EH (cell line): Measurements from ENCODE around the gene MRPS33.
"Not testable (repeated sequence)": the region's sequence is repeated elsewhere in the genome, so short reads cannot be mapped to it uniquely, and the experiment has no call there.

Experiments used
- DNase-seq: peaks from one replicate; pipeline ENCODE4 v3.0.0-alpha.2; 2015; ENCODE audit warnings: low read depth

MRPS33 gene

DNA sequence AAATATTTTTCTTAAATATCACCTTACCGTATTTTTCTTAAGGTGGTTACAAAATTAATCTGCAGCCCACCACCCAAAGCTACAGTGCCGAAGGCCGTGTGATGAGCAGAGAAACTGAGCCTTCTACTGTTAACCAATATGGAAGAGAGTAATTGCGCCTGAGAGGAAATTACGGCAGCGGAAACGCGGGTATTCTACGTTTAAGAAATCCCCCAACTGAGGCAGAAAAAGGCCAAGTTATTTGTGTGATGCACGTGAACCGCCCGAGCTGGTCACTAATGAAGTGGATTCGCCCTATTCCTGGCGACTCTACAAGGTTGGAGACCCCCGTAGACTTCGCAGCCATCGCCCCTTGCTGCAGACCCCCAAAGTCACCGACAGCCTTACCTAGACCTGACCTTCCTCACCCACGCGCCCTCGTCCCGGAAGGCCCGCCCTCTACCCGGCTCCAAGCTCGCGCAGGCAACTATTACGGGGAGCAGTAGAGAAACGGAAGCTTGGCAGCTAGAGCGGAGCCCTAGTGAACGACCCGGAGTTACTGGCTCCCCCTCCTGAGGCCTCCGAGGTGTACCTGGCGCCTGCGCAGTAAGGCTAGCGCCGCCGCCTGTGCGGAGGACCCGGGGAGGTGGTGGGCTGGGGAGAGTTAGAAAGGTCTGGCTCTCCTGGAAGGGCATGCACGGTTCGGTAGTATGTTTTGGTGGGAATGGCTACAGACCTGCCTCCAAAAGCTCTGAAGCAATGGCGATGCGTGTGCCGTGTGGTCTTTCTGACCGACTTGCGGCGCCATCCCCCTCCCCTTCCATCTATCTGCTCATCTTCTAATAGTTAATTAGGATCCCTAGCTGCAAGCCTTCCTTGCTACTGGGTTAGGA lies at the start of gene MRPS33:
Gene MRPS33, minus strand, starts transcription at position 429 of the 872 bp plus-strand sequence. CDS start 4,319 bp downstream, outside the sequence.
- peak; percentile 95 for DNase-seq

DNA sequence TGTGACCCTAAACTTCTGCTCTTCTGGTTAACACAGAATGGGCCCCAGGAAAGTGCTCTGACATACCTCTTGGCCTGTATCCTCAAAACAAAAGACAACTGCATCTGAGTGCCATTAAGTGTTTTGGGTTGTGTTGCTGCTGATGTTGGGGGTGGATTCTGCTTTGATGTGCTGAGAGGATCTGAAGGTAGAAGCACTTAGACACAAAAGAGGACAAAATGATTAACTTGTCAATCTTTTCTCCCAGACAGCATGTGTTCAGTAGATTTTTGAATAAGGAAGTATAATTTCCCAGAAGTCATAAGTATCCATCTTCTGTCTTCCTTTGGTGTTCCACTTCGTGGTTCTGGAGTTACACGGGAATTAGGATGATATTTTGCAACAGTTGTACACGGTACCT lies 43.0 kb upstream of the MRPS33 start:
- DNase-seq: no peak

DNA sequence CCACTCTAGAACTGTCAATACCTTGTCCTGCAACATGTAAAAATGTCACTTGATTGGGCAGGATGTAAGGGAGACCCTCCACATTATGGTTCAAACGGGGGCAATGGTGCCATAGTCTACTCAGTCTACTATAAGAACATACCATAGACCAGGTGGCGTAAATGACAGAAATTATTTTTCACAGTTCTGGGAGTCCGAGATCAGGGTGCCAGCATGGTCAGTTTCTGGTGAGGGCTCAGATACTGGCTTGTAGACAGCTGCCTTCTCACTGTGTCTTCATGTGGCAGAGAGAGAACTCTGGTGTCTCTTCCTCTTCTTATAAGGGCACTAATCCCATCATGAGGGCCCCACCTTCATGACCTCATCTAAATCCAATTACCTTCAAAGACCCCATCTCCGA lies 40.4 kb upstream of the MRPS33 start:
- DNase-seq: no peak

DNA sequence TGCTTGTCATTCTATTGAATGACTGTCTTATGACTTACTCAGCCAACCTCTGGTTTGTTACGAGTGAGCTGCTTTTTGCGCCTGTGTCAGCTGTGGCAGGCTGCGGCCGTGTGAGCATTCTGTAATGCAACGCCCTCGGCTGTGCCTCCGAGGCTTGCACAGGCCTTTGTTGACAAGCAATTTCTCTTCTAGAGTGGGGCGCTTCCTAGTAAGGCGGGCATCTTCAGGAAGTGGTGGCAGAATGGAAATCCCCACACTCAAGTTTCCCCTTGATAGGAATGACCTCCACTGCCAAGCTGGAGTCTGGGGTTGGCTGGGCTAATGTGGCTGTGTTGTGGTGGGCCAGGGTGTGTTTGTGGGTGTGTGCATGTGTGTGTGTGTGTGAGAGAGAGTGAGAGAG lies 38.9 kb upstream of the MRPS33 start:
- DNase-seq: peak; percentile 12

DNA sequence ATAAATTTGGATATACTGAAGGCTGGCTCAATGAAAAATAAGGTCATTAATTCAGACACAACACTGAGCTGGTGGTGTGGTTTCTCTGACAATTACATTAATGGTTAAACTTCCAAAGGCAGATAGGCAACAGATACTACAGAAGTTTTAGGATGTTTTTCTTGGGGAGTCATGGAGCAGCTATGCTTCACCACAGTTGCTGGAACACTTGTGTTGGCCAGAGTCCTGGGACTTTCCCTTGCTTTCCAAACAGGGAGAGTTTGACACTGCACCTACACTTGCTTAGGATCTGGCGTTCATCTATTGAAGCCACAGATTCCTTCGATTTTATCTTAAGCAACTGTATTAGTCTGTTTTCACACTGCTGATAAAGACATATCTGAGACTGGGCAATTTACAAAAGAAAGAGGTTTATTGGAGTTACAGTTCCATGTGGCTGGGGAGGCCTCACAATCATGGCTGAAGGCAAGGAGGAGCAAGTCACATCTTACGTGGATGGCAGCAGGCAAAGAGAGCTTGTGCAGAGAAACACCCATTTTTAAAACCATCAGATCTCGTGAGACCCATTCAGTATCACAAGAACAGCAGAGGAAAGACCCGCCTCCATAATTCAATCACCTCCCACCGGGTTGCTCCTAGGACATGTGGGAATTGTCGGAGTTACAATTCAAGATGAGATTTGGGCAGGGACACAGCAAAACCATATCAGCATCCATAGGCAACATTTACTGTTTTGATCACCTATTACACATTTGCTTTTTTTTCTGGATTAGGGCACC lies 31.3 kb upstream of the MRPS33 start:
- DNase-seq: peak; percentile 87

DNA sequence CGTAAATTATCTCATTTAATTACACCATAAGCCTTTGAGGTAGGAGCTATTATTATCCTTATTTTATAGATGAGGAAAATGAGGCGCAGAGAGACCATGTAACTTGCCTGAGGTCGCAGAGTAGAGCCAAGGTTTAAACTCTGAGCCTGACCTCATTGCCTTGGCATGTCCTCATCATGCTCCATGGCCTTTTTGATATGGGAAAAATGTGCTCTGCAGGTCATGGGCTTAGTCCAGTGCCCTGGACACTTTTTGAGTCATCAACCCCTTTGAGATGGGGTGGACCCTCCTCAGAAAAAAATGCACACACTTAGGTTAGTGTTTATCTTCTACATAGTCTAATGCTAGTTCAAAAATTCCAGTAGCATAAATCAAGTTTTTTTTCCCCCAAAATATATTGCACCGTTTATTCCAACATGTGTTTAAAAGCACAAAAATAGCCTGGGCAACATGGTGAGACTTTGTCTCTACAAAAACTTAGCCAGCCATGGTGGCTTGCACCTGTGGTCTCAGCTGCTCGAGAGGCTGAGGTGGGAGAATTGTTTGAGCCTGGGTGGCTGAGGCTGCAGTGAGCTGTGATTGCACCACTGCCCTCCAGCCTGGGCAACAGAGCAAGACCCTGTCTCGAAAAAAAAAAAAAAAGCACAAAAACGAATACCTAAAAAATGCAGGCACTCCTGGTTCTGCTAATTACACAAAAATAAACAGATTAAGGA lies 30.5 kb upstream of the MRPS33 start:
- peak; percentile 86 for DNase-seq

DNA sequence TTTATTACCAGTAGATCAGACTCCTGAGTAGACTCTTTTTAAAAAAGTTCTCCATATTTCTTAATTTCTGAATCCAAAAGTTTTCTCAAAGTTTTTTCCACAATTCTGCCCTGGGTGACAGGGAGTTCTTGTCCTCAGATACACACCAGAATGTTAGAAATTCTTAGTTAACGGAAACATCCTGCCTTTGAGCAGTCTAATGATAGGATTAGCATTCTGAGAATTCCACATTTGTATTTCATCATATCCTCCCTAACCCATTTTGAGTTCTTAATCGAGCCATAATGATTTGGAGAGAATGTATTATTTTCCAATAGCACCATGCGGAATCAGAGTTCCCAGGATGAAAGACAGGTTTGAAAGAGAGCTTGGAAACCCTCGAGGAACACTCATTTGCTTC lies 28.9 kb upstream of the MRPS33 start:
- DNase-seq: peak; percentile 62

DNA sequence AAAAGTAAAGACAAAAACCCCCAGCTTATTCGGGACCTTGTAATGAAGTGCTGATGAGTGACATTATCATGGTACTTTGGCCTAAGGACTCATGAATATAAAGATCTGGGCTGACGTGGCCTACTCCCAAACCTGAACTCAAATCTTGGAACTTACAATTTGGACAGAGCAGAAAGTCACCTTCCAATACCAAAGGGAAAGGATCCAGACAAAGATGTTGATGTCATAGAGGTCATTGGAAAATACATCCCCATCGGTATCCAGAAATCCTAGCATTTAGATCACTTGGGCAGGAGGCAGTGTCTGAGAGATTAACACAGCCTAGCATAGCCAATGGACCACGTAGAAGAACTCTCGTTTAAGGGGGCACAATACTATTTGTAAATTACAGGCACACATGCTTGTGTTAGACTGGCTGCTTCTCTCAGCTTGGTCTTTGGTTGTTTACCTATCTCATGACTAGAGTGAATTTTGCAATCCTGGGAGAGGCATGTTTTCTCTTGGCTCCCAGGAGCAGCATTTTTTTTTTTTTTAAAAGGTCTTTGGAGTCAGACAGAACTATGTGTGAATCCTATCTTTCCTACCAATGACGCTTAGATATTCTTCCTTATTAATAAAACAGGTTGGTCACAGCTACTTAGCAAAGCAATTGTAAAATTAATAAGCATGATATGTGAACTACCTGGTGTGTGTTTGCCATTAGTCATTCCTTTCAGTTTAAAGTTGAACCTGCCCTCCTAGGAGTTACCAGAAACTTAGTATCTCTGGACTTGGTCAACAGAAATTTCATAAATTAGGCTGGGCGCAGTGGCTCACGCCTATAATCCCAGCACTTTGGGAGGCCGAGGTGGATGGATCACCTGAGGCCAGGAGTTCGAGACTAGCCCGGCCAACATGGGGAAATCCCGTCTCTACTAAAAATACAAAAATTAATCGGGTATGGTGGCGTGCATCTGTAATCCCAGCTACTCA lies 27.8 kb upstream of the MRPS33 start:
- DNase-seq: peak; percentile 50

DNA sequence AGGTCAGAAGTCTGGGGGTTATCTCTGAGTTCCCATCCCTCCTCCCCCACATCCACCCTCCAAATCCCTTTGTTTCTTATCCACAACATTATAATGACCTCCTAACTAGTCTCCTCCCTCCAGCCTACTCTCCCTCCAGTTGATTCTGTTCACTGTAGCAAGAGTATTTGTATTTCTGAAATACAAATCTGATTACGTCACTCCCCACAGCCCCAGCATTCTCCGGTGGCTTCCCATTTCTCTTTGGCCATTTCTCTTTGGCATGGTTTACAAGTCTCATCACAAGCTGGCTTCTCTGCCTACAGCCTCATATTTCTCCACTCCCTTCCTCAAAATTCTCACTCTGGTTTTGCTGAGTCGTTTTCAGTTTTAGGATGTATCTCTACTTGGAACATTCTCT lies 24.6 kb upstream of the MRPS33 start:
- peak; percentile 59 for DNase-seq

DNA sequence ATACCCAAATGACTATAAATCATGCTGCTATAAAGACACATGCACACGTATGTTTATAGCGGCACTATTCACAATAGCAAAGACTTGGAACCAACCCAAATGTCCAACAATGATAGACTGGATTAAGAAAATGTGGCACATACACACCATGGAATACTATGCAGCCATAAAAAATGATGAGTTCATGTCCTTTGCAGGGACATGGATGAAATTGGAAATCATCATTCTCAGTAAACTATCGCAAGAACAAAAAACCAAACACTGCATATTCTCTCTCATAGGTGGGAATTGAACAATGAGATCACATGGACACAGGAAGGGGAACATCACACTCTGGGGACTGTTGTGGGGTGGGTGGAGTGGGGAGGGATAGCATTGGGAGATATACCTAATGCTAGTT lies 23.3 kb upstream of the MRPS33 start:
- not testable (repeated sequence) for DNase-seq

DNA sequence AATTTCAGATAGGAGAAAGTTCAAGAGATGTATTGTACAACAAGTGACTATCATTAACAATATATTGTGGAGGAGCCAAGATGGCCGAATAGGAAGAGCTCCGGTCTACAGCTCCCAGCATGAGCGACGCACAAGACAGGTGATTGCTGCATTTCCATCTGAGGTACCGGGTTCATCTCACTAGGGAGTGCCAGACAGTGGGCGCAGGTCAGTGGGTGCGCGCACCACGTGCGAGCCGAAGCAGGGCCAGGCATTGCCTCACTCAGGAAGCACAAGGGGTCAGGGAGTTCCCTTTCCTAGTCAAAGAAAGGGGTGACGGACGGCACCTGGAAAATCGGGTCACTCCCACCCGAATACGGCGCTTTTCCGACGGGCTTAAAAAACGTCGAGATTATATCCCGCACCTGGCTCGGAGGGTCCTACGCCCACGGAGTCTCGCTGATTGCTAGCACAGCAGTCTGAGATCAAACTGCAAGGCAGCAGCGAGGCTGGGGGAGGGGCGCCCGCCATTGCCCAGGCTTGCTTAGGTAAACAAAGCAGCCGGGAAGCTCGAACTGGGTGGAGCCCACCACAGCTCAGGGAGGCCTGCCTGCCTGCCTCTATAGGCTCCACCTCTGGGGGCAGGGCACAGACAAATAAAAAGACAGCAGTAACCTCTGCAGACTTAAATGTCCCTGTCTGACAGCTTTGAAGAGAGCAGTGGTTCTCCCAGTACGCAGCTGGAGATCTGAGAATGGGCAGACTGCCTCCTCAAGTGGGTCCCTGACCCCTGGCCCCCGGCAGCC lies 18.0 kb upstream of the MRPS33 start:
- not testable (repeated sequence) for DNase-seq

DNA sequence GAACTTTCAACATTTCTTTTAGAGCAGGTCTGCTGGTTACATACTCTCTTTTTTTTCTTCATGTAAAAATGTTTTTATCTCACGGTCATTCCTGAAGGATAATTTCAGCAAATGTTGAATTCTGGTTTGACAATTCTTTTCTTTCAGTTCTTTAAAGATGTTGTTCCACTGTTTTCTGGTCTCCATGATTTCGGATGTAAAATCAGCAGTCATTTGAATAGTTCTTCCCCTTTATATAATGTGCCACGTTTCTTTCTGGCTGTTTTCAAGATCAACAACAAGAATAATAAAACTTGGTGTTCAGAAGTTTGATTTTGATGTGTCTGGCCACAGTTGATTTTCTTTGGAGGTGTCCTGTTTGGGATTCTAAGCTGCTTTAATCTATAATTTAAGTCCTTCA lies 14.0 kb upstream of the MRPS33 start:
- DNase-seq: no peak

DNA sequence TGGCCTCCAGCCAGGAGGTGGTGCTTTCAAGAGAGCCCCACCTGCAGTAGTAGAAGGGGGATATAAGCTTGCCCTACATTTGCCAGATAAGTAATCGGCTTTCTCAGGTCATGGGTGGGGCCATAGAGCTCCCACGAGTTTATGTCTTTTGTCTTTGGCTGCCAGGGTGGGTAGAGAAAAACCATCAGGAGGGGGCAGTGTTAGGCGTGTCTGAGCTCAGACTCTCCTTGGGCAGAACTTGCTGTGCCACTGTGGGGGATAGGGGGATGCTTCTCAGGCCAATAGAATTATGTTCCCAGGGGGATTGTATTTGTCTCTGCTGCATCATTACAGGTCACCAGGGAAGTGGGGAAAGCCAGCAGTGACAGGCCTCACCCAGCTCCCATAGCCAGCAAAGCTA lies 12.3 kb upstream of the MRPS33 start:
- DNase-seq: no peak

DNA sequence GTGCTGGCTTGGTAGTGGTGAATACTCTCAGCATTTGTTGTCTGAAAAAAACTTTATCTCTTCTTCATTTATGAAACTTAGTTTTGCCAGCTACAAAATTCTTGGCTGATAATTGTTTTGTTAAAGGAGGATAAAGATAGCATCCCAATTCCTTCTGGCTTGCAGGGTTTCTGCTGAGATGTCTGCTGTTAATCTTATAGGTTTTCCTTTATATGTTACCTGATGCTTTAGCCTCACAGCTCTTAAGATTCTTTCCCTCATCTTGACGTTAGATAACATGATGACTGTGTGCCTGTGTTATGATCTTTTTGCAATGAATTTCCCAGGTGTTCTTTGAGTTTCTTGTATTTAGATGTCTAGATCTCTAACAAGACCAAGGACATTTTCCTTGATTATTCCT lies 9.9 kb upstream of the MRPS33 start:
- no peak for DNase-seq

DNA sequence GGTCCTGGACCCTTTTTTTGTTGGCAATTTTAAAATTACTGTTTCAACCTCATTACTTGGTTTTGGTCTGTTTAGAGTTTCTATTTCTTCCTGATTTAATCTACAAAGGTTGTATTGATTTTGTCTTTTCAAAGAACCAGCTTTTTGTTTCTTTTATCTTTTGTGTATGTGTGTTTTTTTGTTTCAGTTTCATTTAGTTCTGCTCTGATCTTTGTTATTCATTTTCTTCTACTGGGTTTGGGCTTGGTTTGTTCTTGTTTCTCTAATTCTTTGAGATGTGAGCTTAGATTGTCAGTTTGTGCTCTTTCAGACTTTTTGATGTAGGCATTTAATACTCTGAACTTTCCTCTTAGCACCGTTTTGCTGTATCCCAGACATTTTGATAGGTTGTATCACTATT lies 8.5 kb upstream of the MRPS33 start:
- no peak for DNase-seq

DNA sequence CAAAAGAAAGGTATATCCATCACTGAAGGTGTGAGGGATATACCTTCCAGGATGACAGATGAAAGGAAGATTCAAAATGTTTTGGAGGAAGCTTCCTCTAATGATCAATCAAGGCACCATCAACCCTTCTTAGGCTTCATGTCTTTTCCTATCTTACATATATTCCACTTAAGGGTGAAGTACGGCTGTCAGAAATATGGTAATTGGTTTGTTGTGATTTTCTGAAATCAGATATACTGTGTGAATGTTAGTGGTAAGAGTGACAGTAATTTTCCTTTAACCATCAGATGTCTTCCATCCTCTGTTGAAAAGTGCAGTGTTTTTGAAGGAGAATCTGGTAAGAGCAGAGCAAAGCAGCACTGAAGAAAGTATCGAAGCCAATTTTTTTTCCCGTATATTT lies 2.8 kb upstream of the MRPS33 start:
- DNase-seq: no peak

DNA sequence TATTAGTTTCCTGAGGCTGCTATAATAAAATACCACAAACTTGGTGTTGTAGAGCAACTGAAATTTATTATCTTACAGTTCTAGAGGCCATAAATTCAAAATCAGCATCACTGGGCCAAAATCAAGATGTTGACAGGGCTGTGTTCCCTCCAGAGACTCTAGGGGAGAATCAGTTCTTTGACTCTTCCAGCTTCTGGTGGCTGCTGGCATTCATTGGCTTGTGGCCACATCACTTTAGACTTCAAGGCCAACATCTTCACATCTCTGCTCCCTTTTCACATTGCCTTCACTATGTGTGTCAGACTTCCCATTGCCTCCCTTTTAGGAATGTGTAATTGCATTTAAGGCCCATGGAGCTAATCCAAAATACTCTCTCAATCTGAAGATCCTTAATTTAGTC lies 1.6 kb upstream of the MRPS33 start:
- DNase-seq: no peak

DNA sequence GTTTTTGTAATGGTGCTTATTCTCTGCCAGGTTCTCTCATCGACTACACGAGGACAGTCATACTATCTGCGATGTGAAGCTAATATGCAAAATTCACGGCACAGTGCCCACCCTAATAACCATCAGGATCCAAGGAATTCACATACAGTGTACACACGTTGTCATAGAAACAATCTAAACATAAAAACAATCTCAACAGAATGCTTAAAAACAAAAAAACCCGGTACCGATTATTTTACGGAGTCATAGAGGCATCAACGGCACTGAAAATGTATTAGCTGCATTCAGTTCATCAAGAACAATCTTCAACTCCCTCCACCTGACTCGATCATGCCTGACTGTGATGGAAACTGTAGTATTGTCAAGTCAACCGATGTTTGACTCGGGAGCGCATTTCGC lies 628 bp downstream of the MRPS33 start:
- peak; percentile 25 for DNase-seq

DNA sequence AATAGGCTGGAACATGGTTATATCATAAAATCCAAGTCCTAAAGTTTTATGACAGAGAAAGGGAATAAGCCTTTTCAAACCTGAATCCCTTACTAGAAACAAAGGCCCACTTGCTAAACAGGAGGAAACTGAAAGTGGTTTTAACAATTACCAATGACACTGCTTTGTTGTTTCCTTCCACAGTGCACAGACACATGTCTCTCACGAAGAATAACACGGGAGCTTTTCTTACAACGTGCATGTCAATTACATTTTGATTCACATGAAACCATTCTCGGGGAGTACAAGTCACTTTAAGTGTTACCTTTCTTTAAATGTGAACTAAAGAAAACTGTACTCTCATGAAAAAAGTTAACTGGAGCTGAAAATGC lies 1.4 kb downstream of the MRPS33 start:
- no peak for DNase-seq

DNA sequence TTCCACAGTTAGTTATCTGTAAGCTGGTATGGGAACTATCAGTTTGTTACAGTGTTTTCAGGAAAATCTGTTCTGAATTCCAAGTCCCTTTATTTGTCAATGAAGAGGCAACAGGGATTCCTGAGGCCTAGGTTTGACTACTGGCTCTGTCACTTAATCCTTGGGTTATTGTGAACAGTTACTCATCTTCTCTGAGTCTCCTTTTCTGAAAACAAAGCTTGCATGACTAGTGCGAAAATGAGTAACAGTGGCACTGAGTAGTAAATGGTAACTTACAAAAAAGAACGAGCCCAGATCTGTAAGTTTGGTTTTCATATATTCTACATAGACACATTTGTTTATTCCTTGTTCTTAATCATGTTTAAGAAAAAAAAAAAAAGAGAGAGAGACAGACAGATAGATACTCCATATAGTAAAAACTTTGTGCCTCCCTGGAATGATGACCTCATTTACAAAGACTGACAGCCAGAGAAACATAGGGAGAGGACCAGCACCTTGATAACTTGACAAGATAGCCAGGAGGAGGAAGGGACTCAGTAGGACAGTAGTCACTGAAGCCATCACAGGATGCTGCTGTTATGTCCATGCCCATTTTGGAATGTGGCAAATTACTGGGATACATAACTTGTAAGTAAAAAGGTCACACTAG lies 1.9 kb downstream of the MRPS33 start:
- DNase-seq: peak; percentile 11
